NCI-H1092 (cell line): ENCODE measurements around the gene GPR157.
"Not testable (repeated sequence)": the region's sequence is repeated elsewhere in the genome, so short reads cannot be mapped to it uniquely, and the experiment has no call there.

Experiments used
- DNase-seq: peaks from one replicate; lab custom pipeline; 2025; lab: John Stamatoyannopoulos, UW

GPR157 gene

DNA sequence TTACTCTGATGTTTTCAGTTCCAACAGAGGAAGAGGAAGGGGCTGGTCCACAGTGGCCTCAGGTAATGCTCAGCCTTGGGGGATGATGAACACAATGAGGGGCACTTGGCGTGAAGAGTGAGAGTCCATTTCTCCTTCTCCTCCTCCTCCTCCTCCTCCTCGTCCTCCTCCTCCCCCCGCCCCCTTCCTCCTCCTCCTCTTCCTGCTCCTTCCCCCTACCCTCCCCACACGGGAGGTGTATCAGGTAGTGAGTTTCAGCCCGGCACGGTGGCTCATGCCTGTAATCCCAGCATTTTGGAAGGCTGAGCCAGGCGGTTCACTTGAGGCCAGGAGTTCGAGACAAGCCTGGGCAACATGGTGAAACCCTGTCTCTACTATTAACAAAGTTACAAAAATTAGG, 17.3 kb upstream of the GPR157 start:
- DNase-seq = no peak

DNA sequence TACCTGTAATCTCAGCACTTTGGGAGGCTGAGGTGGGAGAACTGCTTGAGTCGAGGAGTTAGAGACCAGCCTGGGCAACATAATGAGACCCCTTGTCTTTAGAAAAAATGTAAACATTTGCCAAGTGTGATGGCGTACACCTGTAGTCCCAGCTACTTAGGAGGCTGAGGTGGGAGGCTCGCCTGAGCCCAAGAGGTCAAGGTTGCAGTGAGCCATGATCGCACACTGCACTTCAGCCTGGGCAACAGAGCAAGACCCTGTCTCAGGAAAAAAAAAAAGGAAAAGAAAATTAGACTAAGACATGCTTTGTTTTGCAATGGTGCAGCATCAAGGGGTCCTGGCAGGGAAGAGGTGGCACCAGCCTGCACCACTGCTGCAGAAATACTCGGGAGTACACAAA, 16.8 kb upstream of the GPR157 start:
- DNase-seq = no peak

DNA sequence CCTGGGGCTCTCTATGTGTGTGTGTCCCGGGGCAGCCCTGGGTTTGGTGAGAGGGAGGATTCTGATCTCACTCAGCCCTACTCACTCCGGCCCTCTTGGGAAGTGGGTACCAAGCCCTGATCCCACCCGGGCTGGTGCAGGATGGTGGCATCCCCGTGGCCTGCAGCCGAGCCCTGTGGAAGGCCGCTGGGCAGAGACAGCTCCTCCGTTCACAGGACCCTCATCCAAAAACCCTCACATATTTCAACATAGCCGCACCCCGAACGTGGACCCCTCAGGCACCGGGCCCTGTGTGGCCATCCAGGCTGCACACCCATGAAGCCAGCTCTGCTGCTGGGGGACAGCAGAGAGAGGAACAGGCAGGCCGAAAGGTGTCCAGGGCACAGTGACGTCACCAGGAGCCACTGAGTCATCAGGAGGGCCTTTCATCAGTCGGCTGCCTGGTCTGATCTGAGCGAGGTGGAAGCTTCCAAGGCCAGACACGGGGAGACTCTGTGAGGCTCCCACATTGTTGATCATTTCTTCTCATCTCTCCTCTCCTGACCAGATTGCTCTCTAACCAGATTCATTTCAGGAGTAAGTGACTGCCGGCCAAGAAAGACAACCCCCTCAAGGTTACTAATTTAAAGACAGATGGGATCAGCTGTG, 16.2 kb upstream of the GPR157 start:
- no peak for DNase-seq

DNA sequence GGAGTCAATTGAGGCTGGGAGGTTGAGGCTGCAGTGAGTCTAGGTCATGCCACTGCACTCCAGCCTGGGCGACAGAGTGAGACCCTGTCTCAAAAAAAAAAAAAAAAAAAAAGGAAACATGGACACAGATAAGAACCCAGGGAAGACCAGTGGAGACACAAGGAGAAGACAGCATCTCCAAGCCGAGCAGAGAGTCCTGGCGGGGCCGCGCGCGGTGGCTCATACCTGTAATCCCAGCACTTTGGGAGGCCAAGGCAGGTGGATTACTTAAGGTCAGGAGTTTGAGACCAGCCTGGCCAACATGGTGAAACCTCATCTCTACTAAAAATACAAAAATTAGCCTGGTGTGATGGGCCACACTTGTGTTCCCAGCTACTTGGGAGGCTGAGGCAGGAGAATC, 15.6 kb upstream of the GPR157 start:
- DNase-seq = not testable (repeated sequence)

DNA sequence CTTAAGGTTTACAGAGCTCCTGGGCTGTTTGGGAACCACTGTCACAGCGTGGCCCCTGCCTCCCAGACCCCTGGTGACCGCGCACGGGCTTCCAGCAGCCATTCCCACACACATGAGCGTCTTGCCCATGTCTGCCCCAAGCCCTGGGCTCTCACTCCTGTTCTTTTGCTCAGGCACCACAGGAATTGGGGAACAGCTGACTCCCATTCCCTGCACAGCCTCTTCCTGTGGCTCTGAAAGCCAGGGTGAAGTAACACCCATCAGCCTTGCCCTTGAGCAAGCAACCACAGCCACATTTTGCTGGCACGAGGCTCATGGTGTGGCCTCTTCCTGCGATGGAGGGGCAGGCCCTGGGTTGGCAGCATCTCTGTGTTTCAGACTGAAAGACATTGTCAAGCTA, 14.3 kb upstream of the GPR157 start:
- DNase-seq = no peak

DNA sequence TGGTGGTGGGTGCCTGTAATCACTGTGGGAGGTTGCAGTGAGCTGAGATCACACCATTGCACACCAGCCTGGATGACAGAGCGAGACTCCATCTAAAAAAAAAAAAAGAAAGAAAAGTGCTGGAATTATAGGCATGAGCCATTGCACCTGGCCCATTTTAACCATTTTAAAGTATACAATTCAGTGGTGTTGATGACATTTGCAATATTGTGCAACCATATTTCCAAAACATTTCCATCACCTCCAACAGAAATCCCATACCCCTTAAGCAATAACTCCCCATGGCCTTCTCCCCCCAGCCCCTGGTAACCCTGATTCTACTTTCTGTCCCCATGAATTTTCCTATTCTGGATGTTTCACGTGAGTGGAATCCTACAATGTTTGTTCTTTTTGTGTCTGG, 11.0 kb upstream of the GPR157 start:
- DNase-seq = no peak

DNA sequence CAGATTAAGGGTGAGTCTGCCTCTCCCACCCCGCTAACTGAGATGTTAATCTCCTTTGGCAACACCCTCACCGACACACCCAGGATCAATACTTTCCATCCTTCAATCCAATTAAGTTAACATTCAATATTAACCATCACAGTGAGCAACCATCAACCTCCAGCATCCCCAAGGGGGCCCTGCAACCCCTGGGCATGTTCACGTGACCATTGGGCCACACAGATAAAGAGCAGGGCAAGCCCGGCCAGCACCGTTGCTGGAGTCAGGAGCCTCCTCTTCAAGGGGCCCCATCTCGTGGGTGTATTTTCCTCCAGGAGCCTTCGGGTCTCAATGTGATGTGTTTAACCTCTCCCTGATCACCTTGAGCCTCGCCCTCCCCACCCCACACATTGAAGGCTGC, 8.0 kb upstream of the GPR157 start:
- DNase-seq = no peak

DNA sequence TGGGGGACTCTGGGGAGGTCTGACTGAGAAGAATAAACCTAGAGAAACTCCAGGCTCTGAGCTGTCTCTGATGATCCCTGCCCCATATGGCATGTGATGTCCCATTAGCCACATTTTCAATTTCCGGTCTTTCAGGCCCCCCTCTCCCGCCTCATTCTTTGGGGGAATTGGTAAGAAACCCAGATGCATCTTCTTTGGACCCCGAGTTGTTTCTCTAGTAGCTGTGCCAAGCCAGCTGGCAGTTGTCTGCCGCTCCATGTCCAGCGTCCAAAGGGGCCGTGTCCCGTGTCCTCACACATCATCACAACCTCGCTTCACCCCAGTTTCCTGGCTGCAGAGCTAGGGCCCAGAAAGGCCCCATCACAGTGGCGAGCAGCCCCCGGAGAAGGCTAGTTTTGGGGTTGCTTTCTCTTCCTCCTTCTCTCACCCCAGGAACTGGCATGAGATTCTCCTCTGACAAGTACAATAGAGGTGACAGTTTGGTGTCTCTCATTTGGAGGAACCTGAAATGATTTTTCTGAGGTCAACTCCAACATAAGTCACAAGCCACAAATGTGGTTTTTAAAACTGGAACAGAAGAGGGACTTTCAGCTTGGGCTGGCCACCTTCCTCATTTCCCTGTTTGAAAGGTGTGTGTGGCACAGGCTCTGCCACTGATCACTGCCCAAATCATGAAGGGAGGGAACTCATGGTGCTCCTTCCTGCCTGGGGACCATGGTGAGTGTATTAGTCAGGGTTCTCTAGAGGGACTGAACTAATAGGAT, 6.4 kb upstream of the GPR157 start:
- DNase-seq = no peak

DNA sequence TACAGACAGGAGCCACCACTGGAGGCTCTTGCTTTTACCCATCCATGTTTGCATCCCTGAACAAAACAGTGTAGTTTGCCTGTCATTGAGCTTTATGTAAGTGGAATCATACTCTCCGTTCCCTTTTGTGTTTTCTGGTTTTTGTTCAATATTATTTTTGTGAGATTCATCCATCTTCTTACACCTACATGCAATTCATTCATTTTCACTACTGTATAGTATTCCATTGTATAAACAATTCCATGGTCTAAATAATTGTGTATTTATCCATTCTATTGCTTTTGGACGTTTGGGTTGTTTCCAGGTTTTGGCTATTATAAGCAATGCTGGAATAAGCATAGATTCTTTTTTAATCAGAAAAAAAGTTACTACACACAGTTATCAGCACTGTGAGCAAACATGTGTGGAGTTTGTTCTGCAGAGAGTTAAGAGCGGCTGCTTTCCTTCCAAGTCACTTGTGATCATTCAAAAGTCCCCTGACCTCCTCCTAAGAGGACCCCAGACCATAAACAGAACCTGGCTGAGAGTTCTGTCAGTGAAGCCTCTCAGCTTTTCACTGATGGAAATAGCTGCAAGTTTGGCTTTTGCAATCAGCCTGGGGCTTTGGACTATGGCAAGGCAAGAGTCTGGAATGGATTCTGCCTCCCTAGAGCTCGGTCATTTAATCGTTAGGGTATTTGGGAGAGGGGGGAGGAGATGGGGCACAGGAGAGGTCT, 5.1 kb upstream of the GPR157 start:
- no peak for DNase-seq

DNA sequence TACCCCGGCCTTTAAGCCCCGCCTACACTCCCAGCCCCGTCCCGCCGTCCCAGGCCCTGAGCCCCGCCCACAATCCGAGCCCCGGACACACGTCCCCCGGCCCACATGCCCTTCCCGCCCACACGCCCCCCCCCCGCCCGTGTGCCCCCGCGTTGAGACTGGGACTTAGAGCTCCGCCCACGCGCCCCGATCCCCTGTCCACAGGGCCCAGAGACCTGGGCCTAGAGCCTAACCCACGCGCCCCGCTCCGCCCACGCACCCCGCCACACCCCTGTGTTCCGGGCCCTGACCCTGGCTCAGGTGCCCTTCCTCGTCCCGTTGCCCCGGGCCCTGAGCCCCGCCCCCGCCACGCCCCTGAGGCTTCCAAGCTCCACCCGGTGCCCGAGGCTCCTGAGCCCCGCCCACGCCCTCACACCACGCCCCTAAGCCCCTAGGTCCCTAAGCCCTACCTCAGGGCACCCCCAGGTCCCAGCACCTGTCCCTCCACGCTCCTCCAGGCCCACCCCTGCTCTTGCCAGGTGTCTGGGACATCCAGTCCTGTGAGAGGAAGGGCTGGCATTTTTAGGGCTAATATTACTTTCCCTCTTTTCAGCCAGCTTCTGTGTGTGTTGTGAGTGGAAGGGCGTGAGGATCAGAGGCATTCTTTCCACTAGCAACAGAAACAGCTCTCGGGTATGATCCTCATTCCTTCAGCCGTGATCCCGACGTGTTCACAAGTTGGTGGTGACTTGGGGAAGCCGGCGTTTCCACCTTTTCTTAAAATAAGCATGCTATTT, 552 bp upstream of the GPR157 start:
- DNase-seq = no peak

DNA sequence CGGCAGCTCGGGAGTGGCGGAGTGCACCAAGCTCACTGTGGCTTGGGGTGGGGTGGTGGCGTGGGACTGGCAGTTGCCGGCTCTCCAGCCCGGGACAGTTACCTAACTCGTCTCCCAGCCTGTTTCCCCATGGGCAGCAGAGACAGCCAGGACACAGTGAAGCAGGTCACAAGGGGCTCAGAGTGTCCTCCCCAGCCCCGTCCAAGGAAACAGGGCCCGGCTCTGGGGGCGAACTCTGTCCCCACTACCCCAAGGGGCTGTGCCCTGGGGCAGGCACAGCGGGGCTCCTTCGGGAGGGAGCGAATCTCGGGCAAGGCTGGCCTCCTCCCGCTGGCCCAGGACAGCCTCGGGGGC, 759 bp downstream of the GPR157 start:
- DNase-seq = no peak

DNA sequence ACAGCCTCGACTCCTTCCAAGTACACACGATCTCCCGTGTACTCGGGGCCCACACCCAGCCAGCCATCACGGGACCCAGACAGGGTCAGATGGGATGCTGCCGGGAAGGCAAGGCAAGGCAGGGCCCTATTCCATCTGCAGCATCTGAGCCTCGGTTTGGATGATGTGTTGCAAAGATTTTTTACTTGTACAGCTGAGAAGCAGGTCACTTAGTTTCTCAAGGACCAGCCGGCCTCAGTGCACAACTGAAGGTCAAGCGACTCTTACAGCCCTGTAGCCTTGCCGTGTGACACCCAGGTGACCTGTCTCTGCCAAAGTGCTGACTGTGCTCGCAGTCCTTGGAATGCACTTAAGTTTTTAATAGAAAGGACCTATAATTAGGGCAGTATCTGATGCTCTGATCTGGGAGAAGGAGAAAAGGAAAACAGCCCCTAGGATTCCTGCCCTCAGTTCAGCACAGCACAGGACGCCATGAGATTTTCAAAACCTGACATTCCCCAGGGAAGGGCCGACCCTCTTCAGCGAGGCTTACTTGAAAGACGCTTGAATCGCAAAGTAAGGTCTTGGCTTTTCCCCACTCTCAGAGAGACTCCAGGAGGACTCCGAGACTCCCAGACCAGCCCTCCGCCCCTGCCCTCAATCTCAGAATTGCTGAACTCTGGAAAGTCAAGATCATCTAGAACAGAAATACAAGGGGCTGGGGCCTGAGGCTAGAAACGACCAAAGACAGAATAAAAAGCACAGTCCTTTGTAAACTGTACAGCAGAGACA, 1.3 kb downstream of the GPR157 start:
- DNase-seq = no peak

DNA sequence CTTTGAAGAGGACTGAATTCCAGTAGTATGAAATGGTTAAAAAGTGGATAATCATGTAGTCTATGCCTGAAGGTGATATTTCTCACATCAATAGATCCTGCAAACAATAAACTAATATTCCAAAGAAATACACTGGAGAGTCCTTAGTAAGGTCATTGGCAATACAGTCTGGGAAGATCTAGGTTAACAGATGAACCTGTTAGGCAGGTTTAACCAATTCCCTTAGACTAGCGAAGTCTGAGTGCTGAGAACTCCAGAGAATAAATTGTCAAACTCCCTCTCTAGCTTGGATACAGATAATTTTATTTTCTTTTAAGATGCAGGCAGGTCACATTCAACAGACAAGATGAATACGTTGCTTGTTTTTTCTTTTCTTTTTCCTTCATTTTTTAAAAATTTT, 2.4 kb downstream of the GPR157 start:
- no peak for DNase-seq

DNA sequence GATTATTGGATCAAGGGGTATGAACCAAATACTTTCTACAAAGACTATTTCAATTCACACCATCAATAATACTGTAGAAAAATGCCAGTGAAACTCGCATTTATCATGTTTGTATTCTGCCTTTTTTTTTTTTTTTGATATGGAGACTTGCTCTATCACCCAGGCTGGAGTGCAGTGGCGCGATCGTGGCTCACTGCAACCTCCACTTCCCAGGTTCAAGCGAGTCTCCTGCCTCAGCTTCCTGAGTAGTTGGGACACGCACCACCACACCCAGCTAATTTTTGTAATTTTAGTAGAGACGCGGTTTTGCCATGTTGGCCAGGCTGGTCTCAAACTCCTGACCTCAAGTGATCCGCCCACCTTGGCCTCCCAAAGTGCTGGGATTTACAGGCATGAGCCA, 3.1 kb downstream of the GPR157 start:
- DNase-seq = not testable (repeated sequence)

DNA sequence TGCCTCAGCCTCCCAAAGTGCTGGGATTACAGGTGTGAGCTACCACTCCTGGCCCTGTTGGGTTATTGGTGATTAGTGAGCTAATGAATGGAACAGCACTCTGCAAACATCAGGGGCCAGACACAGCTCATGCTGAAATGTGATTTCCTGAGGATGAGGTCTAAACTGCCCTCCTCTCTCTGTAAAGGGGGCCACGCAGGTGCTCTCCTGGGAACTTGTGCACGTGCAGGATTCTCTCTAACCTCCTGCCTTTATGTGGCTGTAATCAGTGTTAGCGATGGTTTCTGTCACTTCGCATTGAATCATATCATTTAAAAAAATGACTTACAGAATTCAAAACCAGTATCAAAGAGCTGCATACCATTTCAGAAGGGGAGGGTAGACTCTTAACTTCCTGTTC, 3.6 kb downstream of the GPR157 start:
- no peak for DNase-seq

DNA sequence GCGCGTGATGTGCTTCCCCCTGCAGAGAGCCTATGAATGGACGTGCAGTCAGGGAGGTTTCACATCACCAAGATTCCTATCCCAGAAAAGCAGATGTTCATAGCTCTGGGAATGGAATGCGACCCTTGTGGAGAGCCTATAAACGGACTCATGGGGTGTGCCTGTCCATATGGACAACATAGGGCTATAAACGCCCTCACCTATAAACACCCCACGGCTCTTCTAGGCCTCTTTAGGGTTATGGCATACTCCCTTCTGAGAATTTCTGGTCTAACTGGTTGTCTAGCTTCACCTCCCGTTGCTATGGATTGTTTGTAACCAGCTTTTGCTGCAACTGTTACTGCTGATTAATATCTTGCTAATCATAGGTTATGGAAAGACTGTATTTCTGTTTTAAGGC, 4.5 kb downstream of the GPR157 start:
- DNase-seq = not testable (repeated sequence)

DNA sequence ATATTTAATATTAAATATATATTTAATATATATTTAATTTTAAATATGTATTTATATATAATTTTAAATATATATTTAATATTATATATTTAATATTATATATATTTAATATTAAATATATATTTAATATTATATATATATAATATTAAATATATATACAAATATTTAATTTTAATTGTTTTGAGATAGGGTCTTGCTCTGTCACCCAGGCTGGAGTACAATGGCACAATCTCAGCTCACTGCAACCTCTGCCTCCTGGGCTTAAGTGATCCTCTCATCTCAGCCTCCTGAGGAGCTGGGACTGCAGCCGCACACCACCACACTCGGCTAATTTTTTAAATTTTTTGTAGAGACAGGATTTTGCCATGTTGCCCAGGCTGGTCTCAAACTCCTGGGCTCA, 5.2 kb downstream of the GPR157 start:
- not testable (repeated sequence) for DNase-seq

DNA sequence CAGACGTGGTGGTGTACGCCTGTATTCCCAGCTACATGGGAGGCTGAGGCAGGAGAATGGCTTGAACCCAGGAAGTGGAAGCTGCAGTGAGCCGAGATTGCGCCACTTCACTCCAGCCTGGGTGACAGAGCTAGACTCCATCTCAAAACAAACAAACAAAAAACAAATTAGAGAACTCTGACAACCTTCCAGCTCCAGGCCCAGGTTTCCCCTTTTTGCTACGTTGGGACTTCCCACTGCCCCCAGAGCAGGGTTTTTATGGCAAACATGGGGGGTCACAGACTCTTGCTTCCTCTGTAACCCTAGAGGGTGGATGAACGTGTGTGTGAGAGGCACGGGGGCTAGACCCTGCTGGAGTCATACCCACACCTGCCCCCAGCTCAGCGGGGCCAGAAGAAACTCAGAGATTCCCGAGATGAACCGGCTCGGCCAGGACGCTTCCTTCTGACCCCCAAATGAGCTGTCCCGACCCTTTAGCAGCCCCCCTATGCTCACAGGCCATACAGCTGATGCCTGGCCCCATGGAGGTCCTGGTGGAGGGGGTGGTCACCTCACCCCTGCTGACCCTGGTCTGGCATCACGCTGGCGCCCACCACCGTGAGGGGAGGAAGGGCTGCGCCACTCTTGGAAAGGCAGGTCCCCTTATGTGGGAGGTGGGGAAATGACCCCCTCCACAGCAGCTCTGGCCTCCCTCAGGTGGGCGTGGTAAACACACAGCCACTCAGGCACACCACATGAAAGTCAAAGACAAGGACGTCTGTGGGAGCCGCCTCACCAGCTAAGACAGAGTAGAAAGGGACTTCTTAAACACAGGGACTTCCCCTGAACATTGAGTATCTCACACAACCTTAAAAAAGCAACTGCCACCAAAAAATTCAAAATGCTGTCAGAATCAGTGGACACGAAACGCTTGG, 7.1 kb downstream of the GPR157 start:
- no peak for DNase-seq

DNA sequence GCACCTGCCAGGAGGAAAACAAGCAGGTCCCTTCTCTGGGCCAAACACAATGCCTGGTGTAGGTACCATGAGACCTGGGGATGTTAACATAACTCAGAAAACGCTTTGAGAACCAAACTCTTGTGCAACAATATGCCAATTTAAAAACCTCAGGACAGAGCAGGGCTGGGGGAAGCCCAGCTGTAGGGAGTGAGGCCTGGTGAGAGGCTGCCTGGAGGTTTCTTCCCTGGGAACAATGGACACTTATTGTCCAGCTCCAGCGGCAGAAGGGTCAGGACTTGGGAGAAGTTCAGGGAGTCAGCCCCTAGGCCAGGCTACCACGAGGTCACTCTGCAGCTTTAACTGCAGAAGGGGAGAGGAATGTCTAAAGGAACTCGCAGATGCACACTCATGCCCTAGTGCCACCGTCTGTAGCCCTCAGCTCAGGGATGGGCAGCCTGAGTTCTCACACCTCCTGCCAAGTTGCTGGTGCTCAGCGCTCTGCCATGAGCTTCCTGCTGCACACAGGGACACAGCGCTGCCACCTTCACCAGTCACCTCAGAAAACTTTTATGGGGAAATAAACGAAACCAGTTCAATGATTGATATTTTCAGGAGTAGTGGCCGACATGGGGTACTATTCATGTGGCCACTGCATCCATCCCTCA, 8.5 kb downstream of the GPR157 start:
- DNase-seq = no peak

DNA sequence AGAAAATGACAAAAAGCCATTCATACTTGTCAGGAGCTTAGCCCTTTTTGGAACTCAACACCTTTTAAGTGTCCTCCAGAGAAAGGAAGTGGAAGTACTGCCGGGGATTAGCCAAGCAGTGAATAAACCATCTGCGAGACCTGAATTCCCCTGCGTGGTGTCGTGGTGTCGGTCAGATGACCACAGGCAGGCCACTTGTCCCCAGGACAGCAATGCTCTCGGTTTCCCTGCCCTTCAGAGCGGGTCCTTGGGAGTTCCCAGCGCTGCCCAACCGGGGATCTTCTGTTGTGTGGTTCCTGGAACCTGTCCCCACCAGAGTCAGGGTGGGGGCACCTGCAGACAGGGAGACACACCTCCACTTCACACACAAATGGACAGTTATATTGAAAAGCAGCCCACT, 9.2 kb downstream of the GPR157 start:
- no peak for DNase-seq
